HEK293 (cell line): ENCODE measurements around the gene SLC7A6.

Source experiments
- CTCF ChIP-seq: fragments of 450-650 bp; formaldehyde crosslinking; IDR thresholded peaks from 2 replicates; pipeline ENCODE4 v1.5.1; 2016; ENCODE audit warnings: missing biosample characterization, missing genetic modification characterization
- GFI1B ChIP-seq: fragments of 450-650 bp; formaldehyde crosslinking; IDR thresholded peaks from 2 replicates; pipeline ENCODE4 v1.5.1; 2016; ENCODE audit warnings: missing biosample characterization, missing genetic modification characterization
- GLIS1 ChIP-seq: fragments of 450-650 bp; formaldehyde crosslinking; IDR thresholded peaks from 2 replicates; pipeline ENCODE4 v1.5.1; 2016; ENCODE audit warnings: missing biosample characterization, missing genetic modification characterization
- GLIS2 ChIP-seq: fragments of 450-650 bp; formaldehyde crosslinking; IDR thresholded peaks from 2 replicates; pipeline ENCODE4 v1.5.1; 2016; ENCODE audit warnings: missing biosample characterization, missing genetic modification characterization
- IKZF3 ChIP-seq: fragments of 450-650 bp; IDR thresholded peaks from 2 replicates; pipeline ENCODE4 v1.5.0; 2018; ENCODE audit warnings: missing biosample characterization, mild to moderate bottlenecking, missing genetic modification characterization, moderate library complexity
- KLF1 ChIP-seq: fragments of 450-650 bp; formaldehyde crosslinking; IDR thresholded peaks from 2 replicates; pipeline ENCODE4 v1.5.1; 2016; ENCODE audit warnings: missing biosample characterization, missing genetic modification characterization
- KLF10 ChIP-seq: fragments of 450-650 bp; IDR thresholded peaks from 2 replicates; pipeline ENCODE4 v1.5.1; 2018; ENCODE audit warnings: missing biosample characterization, mild to moderate bottlenecking, missing genetic modification characterization
- MZF1 ChIP-seq: fragments of 450-650 bp; formaldehyde crosslinking; IDR thresholded peaks from 2 replicates; pipeline ENCODE4 v1.5.1; 2017; ENCODE audit warnings: missing biosample characterization, missing genetic modification characterization, borderline replicate concordance
- PATZ1 ChIP-seq: fragments of 450-650 bp; formaldehyde crosslinking; IDR thresholded peaks from 2 replicates; pipeline ENCODE4 v1.5.1; 2016; ENCODE audit warnings: missing biosample characterization, missing genetic modification characterization
- PRDM6 ChIP-seq: fragments of 450-650 bp; formaldehyde crosslinking; IDR thresholded peaks from 2 replicates; pipeline ENCODE4 v1.5.1; 2017; ENCODE audit warnings: missing biosample characterization, missing genetic modification characterization
- SP3 ChIP-seq: fragments of 450-650 bp; formaldehyde crosslinking; IDR thresholded peaks from 2 replicates; pipeline ENCODE4 v1.5.1; 2016; ENCODE audit warnings: missing biosample characterization, missing genetic modification characterization
- TSHZ1 ChIP-seq: fragments of 450-650 bp; formaldehyde crosslinking; IDR thresholded peaks from 2 replicates; pipeline ENCODE4 v1.5.1; 2016; ENCODE audit warnings: missing biosample characterization, missing genetic modification characterization, borderline replicate concordance
- ZNF133 ChIP-seq: fragments of 450-650 bp; formaldehyde crosslinking; IDR thresholded peaks from 2 replicates; pipeline ENCODE4 v1.5.1; 2016; ENCODE audit warnings: missing biosample characterization, missing genetic modification characterization
- ZNF214 ChIP-seq: fragments of 450-650 bp; formaldehyde crosslinking; IDR thresholded peaks from 2 replicates; pipeline ENCODE4 v1.5.1; 2017; ENCODE audit warnings: missing biosample characterization, mild to moderate bottlenecking, missing genetic modification characterization, borderline replicate concordance
- ZNF23 ChIP-seq: fragments of 450-650 bp; formaldehyde crosslinking; IDR thresholded peaks from 2 replicates; pipeline ENCODE4 v1.5.1; 2016; ENCODE audit warnings: missing biosample characterization, missing genetic modification characterization, borderline replicate concordance
- ZNF248 ChIP-seq: fragments of 450-650 bp; formaldehyde crosslinking; IDR thresholded peaks from 2 replicates; pipeline ENCODE4 v1.5.1; 2017; ENCODE audit warnings: missing biosample characterization, missing genetic modification characterization
- ZNF341 ChIP-seq: fragments of 450-650 bp; formaldehyde crosslinking; IDR thresholded peaks from 2 replicates; pipeline ENCODE4; 2016; ENCODE audit warnings: low read depth, missing biosample characterization, missing genetic modification characterization
- ZNF362 ChIP-seq: fragments of 450-650 bp; formaldehyde crosslinking; IDR thresholded peaks from 2 replicates; pipeline ENCODE4 v1.5.1; 2016; ENCODE audit warnings: missing biosample characterization, missing genetic modification characterization
- ZNF416 ChIP-seq: fragments of 450-650 bp; formaldehyde crosslinking; IDR thresholded peaks from 2 replicates; pipeline ENCODE4 v1.5.1; 2016; ENCODE audit warnings: missing biosample characterization, missing genetic modification characterization
- ZNF426 ChIP-seq: fragments of 450-650 bp; formaldehyde crosslinking; IDR thresholded peaks from 2 replicates; pipeline ENCODE4 v1.5.1; 2017; ENCODE audit warnings: missing biosample characterization, missing genetic modification characterization, mild to moderate bottlenecking, inconsistent platforms, moderate library complexity
- ZNF488 ChIP-seq: fragments of 450-650 bp; formaldehyde crosslinking; IDR thresholded peaks from 2 replicates; pipeline ENCODE4 v1.5.1; 2016; ENCODE audit warnings: missing biosample characterization, missing genetic modification characterization
- ZNF530 ChIP-seq: fragments of 450-650 bp; formaldehyde crosslinking; IDR thresholded peaks from 2 replicates; pipeline ENCODE4 v1.5.1; 2016; ENCODE audit warnings: low read depth, missing biosample characterization, missing genetic modification characterization
- ZNF561 ChIP-seq: fragments of 450-650 bp; IDR thresholded peaks from 2 replicates; pipeline ENCODE4 v1.5.1; 2018; ENCODE audit warnings: missing biosample characterization, missing genetic modification characterization, borderline replicate concordance
- ZNF677 ChIP-seq: fragments of 450-650 bp; IDR thresholded peaks from 2 replicates; pipeline ENCODE4 v1.5.0; 2018; ENCODE audit warnings: missing biosample characterization, mild to moderate bottlenecking, missing genetic modification characterization, moderate library complexity
- ZNF768 ChIP-seq: fragments of 450-650 bp; formaldehyde crosslinking; IDR thresholded peaks from 2 replicates; pipeline ENCODE4 v1.5.1; 2018; ENCODE audit warnings: missing biosample characterization, mild to moderate bottlenecking, missing genetic modification characterization
- ZNF843 ChIP-seq: fragments of 450-650 bp; formaldehyde crosslinking; IDR thresholded peaks from 2 replicates; pipeline ENCODE4 v1.5.1; 2016; ENCODE audit warnings: missing biosample characterization, missing genetic modification characterization
- ZSCAN18 ChIP-seq: fragments of 450-650 bp; formaldehyde crosslinking; IDR thresholded peaks from 2 replicates; pipeline ENCODE4 v1.5.1; 2016; ENCODE audit warnings: missing biosample characterization, missing genetic modification characterization

SLC7A6 gene

GRCh38 chr16:68328151-68328859, 64.0 kb downstream of the SLC7A6 start (continued):
- TF ChIP-seq ZNF561 (tag by site-specific recombination) (peak; percentile 33; the same call in 1 of the 2 replicates), SP3 (no peak), ZNF426 (tag by site-specific recombination) (no peak), ZNF133 (tag by site-specific recombination) (no peak), ZNF530 (tag by site-specific recombination) (no peak), MZF1 (tag by site-specific recombination) (peak; percentile 87), ZNF488 (no peak), CTCF (peak; percentile 90), ZNF248 (tag by site-specific recombination) (no peak), ZNF416 (no peak), ZNF214 (tag by site-specific recombination) (no peak), GLIS2 (tag by site-specific recombination) (peak; percentile 53; the same call in 1 of the 2 replicates), PRDM6 (tag by site-specific recombination) (0 out of 2 replicates have a peak, but pooled peaks have one; percentile 18), PATZ1 (peak; percentile 47; the same call in 1 of the 2 replicates), IKZF3 (tag by site-specific recombination) (peak; percentile 70), GLIS1 (peak; percentile 66), KLF10 (tag by site-specific recombination) (no peak), ZNF362 (peak; percentile 81), ZNF843 (tag by site-specific recombination) (0 out of 2 replicates have a peak, but pooled peaks have one; percentile 24), KLF1 (no peak), ZSCAN18 (tag by site-specific recombination) (no peak), TSHZ1 (tag by site-specific recombination) (peak; percentile 42; the same call in 1 of the 2 replicates), ZNF341 (tag by site-specific recombination) (no peak), ZNF677 (no peak), GFI1B (tag by site-specific recombination) (0 out of 2 replicates have a peak, but pooled peaks have one; percentile 15), ZNF23 (no peak), ZNF768 (tag by site-specific recombination) (no peak)
